ENCODE results near the gene MS4A8. TPM values are rescaled to one million over a fixed set of nuclear protein-coding genes. Genes with fewer than 3 reads are reported as not detected.
"Not testable (repeated sequence)": the region's sequence is repeated elsewhere in the genome, so short reads cannot be mapped to it uniquely, and the experiment has no call there.

The MS4A8 gene
- total RNA-seq, 1 donor from 2014 or later, result not detected

DNA sequence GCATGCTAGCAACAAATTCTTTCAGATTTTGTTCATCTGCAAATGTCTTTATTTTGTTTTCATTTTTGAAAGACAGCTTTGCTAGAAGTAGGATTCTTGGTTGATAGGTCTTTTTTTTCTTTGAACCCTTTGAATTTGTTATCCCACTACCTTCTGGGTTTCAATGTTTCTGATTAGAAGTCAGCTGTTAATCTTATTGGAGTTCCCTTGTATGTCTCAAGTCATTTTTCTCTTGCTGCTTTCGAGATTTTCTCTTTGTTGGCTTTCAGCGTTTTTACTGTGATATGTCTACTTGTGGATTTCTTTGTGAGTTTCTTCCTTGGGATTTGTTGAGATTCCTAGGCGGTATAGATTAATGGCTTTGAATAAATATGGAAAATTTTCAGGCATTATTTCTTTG is 27.2 kb upstream of the MS4A8 start:
- Histone ChIP-seq H3F3A (ENCODE audit: low read depth) (no peaks in the 10 kb centered on the region), H3K4me2 (no peak overlapping the region), H3K36me3 (no peaks in the 10 kb centered on the region), H3K79me2 (ENCODE audit: low read depth) (no peaks in the 10 kb centered on the region), H3K27ac (no peak overlapping the region), H4K20me1 (ENCODE audit: low read depth) (no peaks in the 10 kb centered on the region), H3K4me3 (no peak overlapping the region), H3K27me3 (no peaks in the 10 kb centered on the region), H3K9ac (no peak overlapping the region), H3K4me1 (no peaks in the 10 kb centered on the region), H2AFZ (replicated peaks) (no peak overlapping the region), H3K9me3 (ENCODE audit: low read depth) (peaks cover 4% of the 10 kb centered on the region)
- Mint-ChIP-seq H3K36me3 (no peaks in the 10 kb centered on the region), H3K27me3 (ENCODE audit: insufficient read depth, low read depth) (peaks cover 2% of the 10 kb centered on the region), H3K4me1 (no peaks in the 10 kb centered on the region), H3K9me3 (peaks cover 17% of the 10 kb centered on the region), H3K4me3 (no peak overlapping the region), H3K27ac (no peak overlapping the region)
- DNase-seq (ENCODE audit: low spot score), result no peak
- TF ChIP-seq, protein P1, sequence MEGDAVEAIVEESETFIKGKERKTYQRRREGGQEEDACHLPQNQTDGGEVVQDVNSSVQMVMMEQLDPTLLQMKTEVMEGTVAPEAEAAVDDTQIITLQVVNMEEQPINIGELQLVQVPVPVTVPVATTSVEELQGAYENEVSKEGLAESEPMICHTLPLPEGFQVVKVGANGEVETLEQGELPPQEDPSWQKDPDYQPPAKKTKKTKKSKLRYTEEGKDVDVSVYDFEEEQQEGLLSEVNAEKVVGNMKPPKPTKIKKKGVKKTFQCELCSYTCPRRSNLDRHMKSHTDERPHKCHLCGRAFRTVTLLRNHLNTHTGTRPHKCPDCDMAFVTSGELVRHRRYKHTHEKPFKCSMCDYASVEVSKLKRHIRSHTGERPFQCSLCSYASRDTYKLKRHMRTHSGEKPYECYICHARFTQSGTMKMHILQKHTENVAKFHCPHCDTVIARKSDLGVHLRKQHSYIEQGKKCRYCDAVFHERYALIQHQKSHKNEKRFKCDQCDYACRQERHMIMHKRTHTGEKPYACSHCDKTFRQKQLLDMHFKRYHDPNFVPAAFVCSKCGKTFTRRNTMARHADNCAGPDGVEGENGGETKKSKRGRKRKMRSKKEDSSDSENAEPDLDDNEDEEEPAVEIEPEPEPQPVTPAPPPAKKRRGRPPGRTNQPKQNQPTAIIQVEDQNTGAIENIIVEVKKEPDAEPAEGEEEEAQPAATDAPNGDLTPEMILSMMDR (IDR thresholded peaks at IDR 0.05), result no peak

DNA sequence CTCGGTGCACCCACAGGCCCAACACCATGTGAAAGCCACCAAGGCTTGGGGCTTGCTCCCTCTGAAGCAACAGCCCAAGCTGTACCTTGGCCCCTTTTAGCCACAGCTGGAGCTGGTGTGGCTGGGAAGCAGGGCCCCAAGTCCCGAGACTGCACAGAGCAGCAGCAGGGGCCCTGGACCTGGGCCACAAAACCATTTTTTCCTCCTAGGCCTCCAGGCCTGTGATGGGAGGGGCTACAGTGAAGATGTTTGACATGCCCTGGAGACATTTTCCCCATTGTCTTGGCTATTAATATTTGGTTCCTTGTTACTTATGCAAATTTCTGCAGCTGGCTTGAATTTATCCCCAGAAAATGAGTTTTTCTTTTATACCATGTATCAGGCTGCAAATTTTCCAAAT is 21.2 kb upstream of the MS4A8 start:
- not testable (repeated sequence) for H3K79me2 ChIP-seq (ENCODE audit: low read depth); H3F3A ChIP-seq (ENCODE audit: low read depth); H3K4me3 ChIP-seq; H3K9ac ChIP-seq; H3K27ac Mint-ChIP-seq; H3K27me3 Mint-ChIP-seq (ENCODE audit: insufficient read depth, low read depth); H3K4me1 Mint-ChIP-seq; H3K4me3 Mint-ChIP-seq; H3K4me1 ChIP-seq; H3K27ac ChIP-seq; H3K4me2 ChIP-seq; H4K20me1 ChIP-seq (ENCODE audit: low read depth); DNase-seq (ENCODE audit: low spot score); H3K36me3 ChIP-seq; H3K27me3 ChIP-seq; H3K9me3 ChIP-seq (ENCODE audit: low read depth); H3K36me3 Mint-ChIP-seq; H2AFZ ChIP-seq (replicated peaks)
- peaks cover 31% of the 10 kb centered on the region for H3K9me3 Mint-ChIP-seq

DNA sequence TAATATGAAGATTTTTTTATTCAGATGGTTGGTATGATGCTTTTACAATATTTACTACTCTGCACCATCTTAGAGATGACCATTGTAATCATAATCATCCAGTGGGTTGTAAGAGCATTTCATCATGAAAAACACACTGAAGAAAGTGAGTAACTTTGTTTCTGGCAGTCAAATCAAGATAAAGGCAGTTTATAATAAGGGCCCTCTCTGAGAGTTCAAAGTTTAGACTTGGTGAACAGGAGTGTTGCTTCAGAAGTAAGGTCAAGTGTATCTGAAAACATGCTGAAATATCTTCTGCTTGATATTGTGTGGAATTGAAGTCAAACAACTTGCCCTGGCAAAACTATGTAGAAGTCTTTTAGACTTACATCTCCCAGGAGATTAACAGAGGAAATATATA is 19.5 kb upstream of the MS4A8 start:
- H3K36me3 Mint-ChIP-seq, result no peaks in the 10 kb centered on the region
- no peaks in the 10 kb centered on the region for H3K27me3 Mint-ChIP-seq (ENCODE audit: insufficient read depth, low read depth)
- H3K36me3 ChIP-seq, result no peaks in the 10 kb centered on the region

DNA sequence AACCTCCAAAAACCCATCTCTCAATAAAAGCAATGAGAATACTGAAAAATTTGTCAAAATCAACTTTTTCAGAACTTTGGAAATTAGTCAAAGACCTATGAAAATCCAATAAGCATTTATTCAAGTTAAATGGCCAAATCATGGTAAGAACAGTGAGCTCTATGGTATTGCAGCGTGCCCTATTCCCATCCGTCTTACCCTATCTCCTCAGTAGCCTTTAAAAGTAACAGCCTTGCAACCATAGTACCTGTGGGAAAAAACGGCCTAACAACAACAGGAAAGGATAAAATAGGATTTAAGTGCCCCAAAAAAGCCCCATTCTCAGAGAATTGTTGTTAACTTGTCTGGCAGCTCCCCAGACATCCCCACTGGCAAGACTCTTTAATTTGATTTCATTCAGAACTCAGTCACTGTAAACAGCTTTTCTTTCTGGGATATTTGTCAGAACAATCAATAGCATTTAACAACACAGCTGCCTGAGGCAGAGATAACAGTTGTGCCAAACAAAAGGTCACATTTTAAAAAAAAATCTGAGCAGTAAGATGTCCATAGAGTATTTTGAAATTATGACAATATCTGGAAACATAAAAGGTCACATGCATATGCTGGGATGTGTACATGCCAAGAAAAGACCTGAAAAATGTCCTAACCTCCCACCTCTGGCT is 18.8 kb upstream of the MS4A8 start:
- Histone ChIP-seq H3K4me2 (no peak overlapping the region), H3K4me3 (no peak overlapping the region), H3K27ac (no peak overlapping the region), H3K79me2 (ENCODE audit: low read depth) (no peaks in the 10 kb centered on the region), H3K9ac (no peak overlapping the region), H2AFZ (replicated peaks) (no peak overlapping the region), H3F3A (ENCODE audit: low read depth) (no peaks in the 10 kb centered on the region), H3K4me1 (no peaks in the 10 kb centered on the region), H4K20me1 (ENCODE audit: low read depth) (no peaks in the 10 kb centered on the region), H3K9me3 (ENCODE audit: low read depth) (peaks cover 9% of the 10 kb centered on the region), H3K36me3 (no peaks in the 10 kb centered on the region), H3K27me3 (no peaks in the 10 kb centered on the region)
- H3K27ac Mint-ChIP-seq, result no peak overlapping the region
- TF ChIP-seq EZH2phosphoT487 (IDR thresholded peaks at IDR 0.05) (no peak), EZH2 (IDR thresholded peaks at IDR 0.05) (no peak)
- TF ChIP-seq, protein P1 (IDR thresholded peaks at IDR 0.05), result no peak
- H3K4me3 Mint-ChIP-seq, result no peak overlapping the region
- no peaks in the 10 kb centered on the region for H3K4me1 Mint-ChIP-seq
- H3K36me3 Mint-ChIP-seq, result no peaks in the 10 kb centered on the region
- DNase-seq (ENCODE audit: low spot score), result no peak
- H3K9me3 Mint-ChIP-seq, result peaks cover 27% of the 10 kb centered on the region
- no peaks in the 10 kb centered on the region for H3K27me3 Mint-ChIP-seq (ENCODE audit: insufficient read depth, low read depth)

More for the DNA sequence above, 19.5 kb upstream of the MS4A8 start:
- no peak for DNase-seq (ENCODE audit: low spot score)
- no peak overlapping the region for H2AFZ ChIP-seq (replicated peaks)
- H3K79me2 ChIP-seq (ENCODE audit: low read depth), result no peaks in the 10 kb centered on the region
- TF ChIP-seq EZH2phosphoT487 (IDR thresholded peaks at IDR 0.05), result no peak
- TF ChIP-seq, protein P1 (IDR thresholded peaks at IDR 0.05), result no peak
- no peak for TF ChIP-seq EZH2 (IDR thresholded peaks at IDR 0.05)
- H3K4me2 ChIP-seq, result no peak overlapping the region
- H3K9ac ChIP-seq, result no peak overlapping the region
- H3K4me3 ChIP-seq, result no peak overlapping the region
- H3K27ac ChIP-seq, result no peak overlapping the region
- H4K20me1 ChIP-seq (ENCODE audit: low read depth), result no peaks in the 10 kb centered on the region
- peaks cover 27% of the 10 kb centered on the region for H3K9me3 Mint-ChIP-seq
- H3K4me1 Mint-ChIP-seq, result no peaks in the 10 kb centered on the region
- H3K27ac Mint-ChIP-seq, result no peak overlapping the region
- no peak overlapping the region for H3K4me3 Mint-ChIP-seq
- H3F3A ChIP-seq (ENCODE audit: low read depth), result no peaks in the 10 kb centered on the region
- peaks cover 9% of the 10 kb centered on the region for H3K9me3 ChIP-seq (ENCODE audit: low read depth)
- no peaks in the 10 kb centered on the region for H3K27me3 ChIP-seq
- no peaks in the 10 kb centered on the region for H3K4me1 ChIP-seq

DNA sequence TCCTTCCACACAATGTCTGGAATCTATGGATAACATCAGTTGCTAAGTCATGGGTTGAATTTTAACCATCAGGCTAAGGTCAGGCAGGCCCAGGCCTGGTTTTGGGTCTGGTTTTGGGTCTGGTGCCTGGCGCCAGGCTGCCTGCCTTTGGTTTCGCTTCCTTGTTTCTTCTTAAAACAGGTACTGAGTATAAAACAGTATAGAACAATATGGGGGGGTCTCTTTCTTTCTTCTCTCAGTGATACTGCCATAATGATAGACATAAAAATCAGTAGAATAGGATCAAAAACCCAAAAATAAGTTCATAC is 14.9 kb upstream of the MS4A8 start:
- not testable (repeated sequence) for H3K4me1 ChIP-seq; H2AFZ ChIP-seq (replicated peaks); H3K36me3 ChIP-seq; H3F3A ChIP-seq (ENCODE audit: low read depth); H3K9ac ChIP-seq; DNase-seq (ENCODE audit: low spot score); H3K4me1 Mint-ChIP-seq; H3K27ac ChIP-seq; H3K9me3 ChIP-seq (ENCODE audit: low read depth); H3K4me3 ChIP-seq; H3K36me3 Mint-ChIP-seq; H3K79me2 ChIP-seq (ENCODE audit: low read depth); H3K27me3 Mint-ChIP-seq (ENCODE audit: insufficient read depth, low read depth); H3K9me3 Mint-ChIP-seq; H3K4me3 Mint-ChIP-seq; H3K4me2 ChIP-seq; H3K27me3 ChIP-seq; H4K20me1 ChIP-seq (ENCODE audit: low read depth); H3K27ac Mint-ChIP-seq

All from neural progenitor cell (in vitro differentiated cells).